CD14-positive monocyte (primary cell): ENCODE measurements around the gene CALML3. TPM values are rescaled to one million over a fixed set of nuclear protein-coding genes. Genes with fewer than 3 reads are reported as not detected.

Experiments used
- DNase-seq, 3 donors: peaks; one replicate each; pipeline ENCODE4 v3.0.0-alpha.2; 2011 to 2022
- H2AFZ ChIP-seq: 2 replicates; pipeline ENCODE4 v1.6.0; 2012; ENCODE audit warnings: mild to moderate bottlenecking, low read depth, low read length, inconsistent platforms; ENCODE audit not compliant: insufficient read depth, poor library complexity, severe bottlenecking
- H3K27ac ChIP-seq, 2 donors: 1 replicate in 1 of 2; 2 replicates in 1 of 2; pipeline ENCODE4 v1.5.1; 2012 to 2013; ENCODE audit warnings: low read length in 2 of 2, control low read depth in 1 of 2, inconsistent platforms in 1 of 2, low read depth in 1 of 2, mild to moderate bottlenecking in 1 of 2
- H3K27me3 ChIP-seq, 2 donors: one replicate each; pipeline versions ENCODE4 v1.6.0 to v1.6.1; 2011 to 2013; ENCODE audit warnings: low read length in 2 of 2; ENCODE audit not compliant: control insufficient read depth in 2 of 2, insufficient read depth in 2 of 2
- H3K36me3 ChIP-seq, 2 donors: replicated peaks in 1 of 2; 1 replicate in 1 of 2; 2 replicates in 1 of 2; pipeline versions ENCODE4 v1.5.1 to v1.6.1; 2012 to 2013; ENCODE audit warnings: low read length in 2 of 2, control low read depth in 1 of 2, inconsistent platforms in 1 of 2, mild to moderate bottlenecking in 1 of 2; ENCODE audit not compliant: insufficient read depth in 2 of 2, control insufficient read depth in 1 of 2
- H3K4me1 ChIP-seq, 2 donors: 1 replicate in 1 of 2; 2 replicates in 1 of 2; pipeline versions ENCODE4 v1.5.1 to v1.6.1; 2012 to 2013; ENCODE audit warnings: low read length in 2 of 2, control low read depth in 1 of 2, inconsistent platforms in 1 of 2, mild to moderate bottlenecking in 1 of 2, moderate library complexity in 1 of 2; ENCODE audit not compliant: insufficient read depth in 2 of 2, control insufficient read depth in 1 of 2
- H3K4me2 ChIP-seq: replicated peaks from 2 replicates; pipeline ENCODE3; 2012; ENCODE audit warnings: low read length, moderate library complexity, mild to moderate bottlenecking; ENCODE audit not compliant: poor library complexity, severe bottlenecking; ENCODE audit errors: extremely low read depth
- H3K4me3 ChIP-seq, 3 experiments: fragments of 200-600 bp in 1 of 3; sonication (generic) in 1 of 3; replicated peaks in 1 of 3; 1 replicate in 2 of 3; 2 replicates in 1 of 3; pipeline ENCODE4 v1.5.1; 2011 to 2013; ENCODE audit warnings: low read length in 3 of 3, mild to moderate bottlenecking in 3 of 3, control low read depth in 2 of 3, low read depth in 2 of 3, inconsistent platforms in 1 of 3, moderate library complexity in 1 of 3
- H3K79me2 ChIP-seq: 2 replicates; pipeline ENCODE4 v1.6.0; 2012; ENCODE audit warnings: mild to moderate bottlenecking, control low read depth, inconsistent platforms, low read length, moderate library complexity; ENCODE audit not compliant: insufficient read depth
- H3K9ac ChIP-seq: 2 replicates; pipeline ENCODE4 v1.6.0; 2017; ENCODE audit warnings: low read length, mild to moderate bottlenecking; ENCODE audit not compliant: insufficient read depth, poor library complexity, severe bottlenecking
- H3K9me3 ChIP-seq, 2 donors: replicated peaks in 1 of 2; 1 replicate in 1 of 2; 2 replicates in 1 of 2; pipeline versions ENCODE4 v1.5.1 to v1.6.1; 2012 to 2013; ENCODE audit warnings: low read length in 2 of 2, control low read depth in 1 of 2; ENCODE audit not compliant: control insufficient read depth in 1 of 2, insufficient read depth in 1 of 2
- H4K20me1 ChIP-seq: 2 replicates; pipeline ENCODE4 v1.6.0; 2012; ENCODE audit warnings: mild to moderate bottlenecking, low read length, control low read depth, moderate library complexity; ENCODE audit not compliant: insufficient read depth
- H3K27ac Mint-ChIP-seq, 7 donors: one replicate each; pipeline ENCODE4 v1.8.0; 2020; ENCODE audit warnings: mild to moderate bottlenecking in 7 of 7, mixed read lengths in 7 of 7, moderate library complexity in 6 of 7, inconsistent platforms in 2 of 7
- H3K27me3 Mint-ChIP-seq, 3 donors: one replicate each; pipeline ENCODE4 v1.8.0; 2021 to 2022; ENCODE audit warnings: low read depth in 3 of 3, mild to moderate bottlenecking in 3 of 3, mixed read lengths in 3 of 3, moderate library complexity in 3 of 3, inconsistent platforms in 1 of 3
- H3K36me3 Mint-ChIP-seq, 2 donors: one replicate each; pipeline ENCODE4 v1.8.0; 2020; ENCODE audit warnings: mixed read lengths in 2 of 2, inconsistent platforms in 1 of 2, mild to moderate bottlenecking in 1 of 2
- H3K4me1 Mint-ChIP-seq: one replicate; pipeline ENCODE4 v1.8.0; 2020; ENCODE audit warnings: mild to moderate bottlenecking, mixed read lengths
- H3K4me3 Mint-ChIP-seq, 2 donors: one replicate each; pipeline ENCODE4 v1.8.0; 2020; ENCODE audit warnings: mild to moderate bottlenecking in 2 of 2, mixed read lengths in 2 of 2, moderate library complexity in 1 of 2
- H3K9me3 Mint-ChIP-seq, 7 donors: one replicate each; pipeline ENCODE4 v1.8.0; 2020 to 2022; ENCODE audit warnings: mixed read lengths in 7 of 7, mild to moderate bottlenecking in 6 of 7, moderate library complexity in 6 of 7, inconsistent platforms in 2 of 7
- WGBS: methylation state at CpG from one replicate; pipeline ENCODE4 v1.1.5; 2013; ENCODE audit warnings: missing lambda C conversion rate; ENCODE audit not compliant: insufficient coverage; 5-methylcytosine and 5-hydroxymethylcytosine counted together
- intact Hi-C, 2 donors: fragments of 100-400 bp; cut with micrococcal nuclease; formaldehyde crosslinking; loops; one replicate each; pipeline versions ENCODE4 v1.15.0 to v1.15.1; 2023
- polyA plus RNA-seq, 3 donors: library from polyadenylated mRNA; depleted of rRNA in 1 of 3; unstranded in 2 of 3; stranded (reverse) in 1 of 3; fragments of 300-500 nt in 2 of 3; fragments of >200 nt in 1 of 3; fragmentation: Illumina TruSeq in 2 of 3; gene quantifications; 1 replicate in 2 of 3; 2 replicates in 1 of 3; pipeline ENCODE4 v1.2.3, GENCODE V29; 2012 to 2021
- TF ChIP-seq, protein P1 (sequence below): fragments of 200-600 bp; IDR thresholded peaks from one replicate; pipeline ENCODE4 v1.8.0; 2022; ENCODE audit warnings: antibody characterized with exemption, mild to moderate bottlenecking

The CALML3 gene
- polyA plus RNA-seq, 3 donors = not detected

DNA sequence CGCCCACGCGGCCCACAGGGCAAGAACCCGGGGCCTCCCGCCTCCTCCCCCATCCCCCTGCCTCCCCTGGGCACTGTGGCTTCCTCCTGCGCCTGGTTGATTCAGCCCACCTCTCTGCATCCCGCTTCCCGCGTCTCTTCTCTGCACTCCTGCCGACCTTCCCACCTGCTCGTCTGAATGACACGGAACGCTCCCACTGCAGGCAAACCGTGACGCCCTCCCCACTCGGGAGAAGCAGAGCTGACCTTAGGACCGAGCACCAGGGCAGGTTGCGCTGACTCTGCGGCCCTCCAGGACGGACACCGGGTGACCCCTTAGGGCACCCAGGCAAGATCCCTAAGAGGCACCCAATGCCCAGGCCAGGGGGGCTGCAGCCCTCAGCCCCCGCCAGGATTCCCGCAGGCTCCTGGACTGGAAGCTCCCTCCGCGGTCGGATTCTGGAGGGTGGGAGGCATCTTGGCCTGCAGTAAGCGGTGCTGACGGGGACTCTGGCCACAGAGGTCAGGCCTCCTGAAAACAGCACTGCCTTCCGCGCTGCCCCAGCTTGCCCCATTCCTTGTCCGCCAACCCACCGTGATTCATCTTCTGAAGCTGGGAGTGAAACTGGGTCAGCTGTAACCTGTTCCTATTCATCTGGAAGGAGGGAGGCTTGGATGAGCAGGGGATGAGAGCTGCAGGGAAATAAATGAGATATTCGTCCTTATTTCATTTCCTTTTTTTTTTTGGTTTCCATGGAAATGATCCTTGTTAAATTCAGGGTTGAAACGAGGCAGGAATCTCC is 990 bp downstream of the CALML3 start:
- intact Hi-C loops = no loop called here

DNA sequence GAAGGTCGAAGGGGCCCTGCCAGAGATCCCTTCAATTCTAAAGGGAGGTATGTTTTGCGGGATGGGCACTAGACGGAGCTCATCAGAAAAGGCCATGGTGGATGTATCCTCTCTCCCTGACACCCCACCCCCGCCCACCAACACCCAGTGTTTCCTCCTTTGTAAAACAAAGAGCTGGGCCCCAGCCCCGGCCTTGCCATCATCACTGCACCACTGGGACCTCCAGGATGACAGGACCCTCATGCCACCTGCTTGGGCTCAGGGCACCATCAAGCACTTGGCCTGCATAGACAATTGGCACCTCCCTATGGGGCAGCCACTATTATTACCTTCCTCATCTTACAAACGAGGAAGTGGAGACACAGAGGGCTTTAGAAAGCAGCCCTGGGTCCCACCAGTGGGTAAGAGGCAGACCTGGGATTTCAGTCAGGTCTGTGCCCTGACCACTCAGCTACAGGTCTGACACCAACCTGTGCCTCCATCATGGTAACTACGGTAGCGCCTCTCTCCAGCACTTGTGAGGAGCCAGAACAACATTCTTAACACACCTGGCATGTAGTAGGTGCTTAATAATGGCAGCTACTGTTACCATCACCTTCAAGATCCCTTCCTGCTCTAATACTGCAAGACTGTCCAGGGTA is 2.0 kb downstream of the CALML3 start:
- Mint-ChIP-seq H3K4me3 (no peak overlapping the region), H3K4me1 (no peaks in the 10 kb centered on the region), H3K27ac (no peak overlapping the region), H3K27me3 (peaks cover 0 to 4% (median 2%) of the 10 kb centered on the region in 3 donors), H3K36me3 (no peaks in the 10 kb centered on the region), H3K9me3 (peaks cover 0 to 4% (median 0%) of the 10 kb centered on the region in 7 donors)
- no peak overlapping the region for H2AFZ ChIP-seq
- H3K9ac ChIP-seq = no peak overlapping the region
- H3K4me1 ChIP-seq = no peaks in the 10 kb centered on the region
- H3K27me3 ChIP-seq = no peaks in the 10 kb centered on the region
- no peaks in the 10 kb centered on the region for H4K20me1 ChIP-seq
- H3K79me2 ChIP-seq = no peaks in the 10 kb centered on the region
- intact Hi-C loops = no loop called here
- H3K4me2 ChIP-seq = no peak overlapping the region
- no peak for DNase-seq
- TF ChIP-seq, protein P1, sequence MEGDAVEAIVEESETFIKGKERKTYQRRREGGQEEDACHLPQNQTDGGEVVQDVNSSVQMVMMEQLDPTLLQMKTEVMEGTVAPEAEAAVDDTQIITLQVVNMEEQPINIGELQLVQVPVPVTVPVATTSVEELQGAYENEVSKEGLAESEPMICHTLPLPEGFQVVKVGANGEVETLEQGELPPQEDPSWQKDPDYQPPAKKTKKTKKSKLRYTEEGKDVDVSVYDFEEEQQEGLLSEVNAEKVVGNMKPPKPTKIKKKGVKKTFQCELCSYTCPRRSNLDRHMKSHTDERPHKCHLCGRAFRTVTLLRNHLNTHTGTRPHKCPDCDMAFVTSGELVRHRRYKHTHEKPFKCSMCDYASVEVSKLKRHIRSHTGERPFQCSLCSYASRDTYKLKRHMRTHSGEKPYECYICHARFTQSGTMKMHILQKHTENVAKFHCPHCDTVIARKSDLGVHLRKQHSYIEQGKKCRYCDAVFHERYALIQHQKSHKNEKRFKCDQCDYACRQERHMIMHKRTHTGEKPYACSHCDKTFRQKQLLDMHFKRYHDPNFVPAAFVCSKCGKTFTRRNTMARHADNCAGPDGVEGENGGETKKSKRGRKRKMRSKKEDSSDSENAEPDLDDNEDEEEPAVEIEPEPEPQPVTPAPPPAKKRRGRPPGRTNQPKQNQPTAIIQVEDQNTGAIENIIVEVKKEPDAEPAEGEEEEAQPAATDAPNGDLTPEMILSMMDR = no peak
- WGBS = 71% methylated on average over 4 of the region's 8 CpGs
- no peak overlapping the region for H3K27ac ChIP-seq
- no peaks in the 10 kb centered on the region for H3K9me3 ChIP-seq
- H3K4me3 ChIP-seq = no peak overlapping the region
- H3K36me3 ChIP-seq = no peaks in the 10 kb centered on the region

More for the DNA sequence above, 990 bp downstream of the CALML3 start:
- no peaks in the 10 kb centered on the region for H3K9me3 ChIP-seq
- no peak overlapping the region for H3K4me2 ChIP-seq
- no peak overlapping the region for H2AFZ ChIP-seq
- TF ChIP-seq, protein P1 = no peak
- no peaks in the 10 kb centered on the region for H4K20me1 ChIP-seq
- DNase-seq = no peak
- Mint-ChIP-seq H3K9me3 (peaks cover 0 to 4% (median 0%) of the 10 kb centered on the region in 7 donors), H3K36me3 (no peaks in the 10 kb centered on the region), H3K27ac (no peak overlapping the region), H3K4me1 (no peaks in the 10 kb centered on the region), H3K4me3 (no peak overlapping the region), H3K27me3 (peaks cover 0 to 4% (median 2%) of the 10 kb centered on the region in 3 donors)
- no peaks in the 10 kb centered on the region for H3K36me3 ChIP-seq
- H3K79me2 ChIP-seq = no peaks in the 10 kb centered on the region
- WGBS = 94% methylated on average over 32 of the region's 34 CpGs
- no peak overlapping the region for H3K9ac ChIP-seq
- H3K27me3 ChIP-seq = no peaks in the 10 kb centered on the region
- no peaks in the 10 kb centered on the region for H3K4me1 ChIP-seq
- no peak overlapping the region for H3K4me3 ChIP-seq
- H3K27ac ChIP-seq = no peak overlapping the region
